Keratinocyte (primary cell): Measurements from ENCODE around the gene ANGPTL8. TPM values are rescaled to one million over a fixed set of nuclear protein-coding genes. Genes with fewer than 3 reads are reported as not detected.

ENCODE experiments used
- DNase-seq: peaks from one replicate; pipeline ENCODE4 v3.0.0-alpha.2; 2011; ENCODE audit warnings: low read depth, missing footprints, low spot score
- FAIRE-seq: peaks from 2 replicates; lab custom pipeline; 2011; peaks lifted over from hg19 to GRCh38; lab: Jason Lieb, UNC
- H2AFZ ChIP-seq: 2 replicates; pipeline ENCODE4 v1.6.0; 2012; ENCODE audit warnings: low read length, control low read depth, inconsistent platforms; ENCODE audit not compliant: control insufficient read depth
- H3K27ac ChIP-seq: 2 replicates; pipeline ENCODE4 v1.5.1; 2011; ENCODE audit warnings: low read length; ENCODE audit not compliant: control insufficient read depth, insufficient read depth
- H3K27me3 ChIP-seq: 3 replicates; pipeline ENCODE4 v1.6.0; 2011; ENCODE audit warnings: low read length; ENCODE audit not compliant: control insufficient read depth, insufficient read depth; ENCODE audit errors: extremely low read depth
- H3K36me3 ChIP-seq, 2 experiments: 2 replicates in 1 of 2; 3 replicates in 1 of 2; pipeline ENCODE4 v1.5.1; 2011; ENCODE audit warnings: low read length in 2 of 2, mild to moderate bottlenecking in 1 of 2; ENCODE audit not compliant: control insufficient read depth in 2 of 2, insufficient read depth in 2 of 2; ENCODE audit errors: extremely low read depth in 1 of 2
- H3K4me1 ChIP-seq: 3 replicates; pipeline ENCODE4 v1.5.1; 2011; ENCODE audit warnings: low read length; ENCODE audit not compliant: control insufficient read depth, insufficient read depth; ENCODE audit errors: extremely low read depth
- H3K4me2 ChIP-seq: 3 replicates; pipeline ENCODE4 v1.6.0; 2011; ENCODE audit warnings: low read depth, low read length; ENCODE audit not compliant: control insufficient read depth, insufficient read depth; ENCODE audit errors: extremely low read depth
- H3K4me3 ChIP-seq, 3 experiments: fragments of 200-600 bp in 1 of 3; sonication (generic) in 1 of 3; 2 replicates in 2 of 3; 3 replicates in 1 of 3; pipeline ENCODE4 v1.5.1; 2011 to 2016; ENCODE audit warnings: low read length in 3 of 3, mild to moderate bottlenecking in 3 of 3, control low read depth in 2 of 3, inconsistent platforms in 1 of 3, low read depth in 1 of 3, mixed read lengths in 1 of 3, mixed run types in 1 of 3, moderate library complexity in 1 of 3; ENCODE audit not compliant: control insufficient read depth in 2 of 3, insufficient read depth in 2 of 3; ENCODE audit errors: extremely low read depth in 1 of 3
- H3K79me2 ChIP-seq: 2 replicates; pipeline ENCODE4 v1.6.0; 2012; ENCODE audit warnings: low read length; ENCODE audit not compliant: control insufficient read depth, insufficient read depth
- H3K9ac ChIP-seq: 3 replicates; pipeline ENCODE4 v1.6.0; 2011; ENCODE audit warnings: low read length; ENCODE audit not compliant: control insufficient read depth, insufficient read depth; ENCODE audit errors: extremely low read depth
- H3K9me1 ChIP-seq: 3 replicates; pipeline ENCODE4 v1.6.0; 2011; ENCODE audit warnings: low read length; ENCODE audit not compliant: control insufficient read depth, insufficient read depth; ENCODE audit errors: extremely low read depth
- H3K9me3 ChIP-seq: 2 replicates; pipeline ENCODE4 v1.5.1; 2012; ENCODE audit warnings: low read depth, low read length; ENCODE audit not compliant: control insufficient read depth
- H4K20me1 ChIP-seq: 3 replicates; pipeline ENCODE4 v1.6.0; 2011; ENCODE audit warnings: low read length; ENCODE audit not compliant: control insufficient read depth, insufficient read depth; ENCODE audit errors: extremely low read depth
- CTCF ChIP-seq, 3 experiments: IDR thresholded peaks in 1 of 3; conservative IDR thresholded peaks in 1 of 3; optimal IDR thresholded peaks in 1 of 3; 2 replicates in 2 of 3; 3 replicates in 1 of 3; pipeline versions ENCODE3 to v1.5.1; 2011; ENCODE audit warnings: low read length in 3 of 3, mild to moderate bottlenecking in 3 of 3, moderate library complexity in 2 of 3, control low read depth in 1 of 3, inconsistent platforms in 1 of 3; ENCODE audit not compliant: insufficient read depth in 2 of 3; ENCODE audit errors: extremely low read depth in 1 of 3
- EZH2 ChIP-seq: IDR thresholded peaks from one replicate; pipeline ENCODE4 v1.6.1; 2012; ENCODE audit warnings: inconsistent platforms, mild to moderate bottlenecking, low read length, moderate library complexity
- dilution Hi-C: fragments of 300-500 bp; cut with MboI; formaldehyde crosslinking; loops from one replicate; pipeline ENCODE4 v1.7.0; 2020; ENCODE audit warnings: low sequenced_read_pairs; ENCODE audit not compliant: extremely low pct_ligation_motif_present
- polyA plus RNA-seq, 5 experiments: library from polyadenylated mRNA; depleted of rRNA in 3 of 5; stranded (reverse) in 3 of 5; stranded (forward) in 1 of 5; unstranded in 1 of 5; fragments of >200 nt; gene quantifications; 1 replicate in 1 of 5; 2 replicates in 3 of 5; 3 replicates in 1 of 5; pipeline versions ENCODE4 v1.2.1 to v1.2.3, GENCODE V29; 2011 to 2012; ENCODE audit warnings: missing spikeins in 2 of 5, low read depth in 1 of 5, low replicate concordance in 1 of 5

ANGPTL8 gene
- polyA plus RNA-seq, 1 donor (not counting 4 experiments of a cell fraction or from before 2014, with no cell fraction given), result 0.18 TPM

GRCh38 chr19:11251650-11252314 lies 12.4 kb downstream of the ANGPTL8 start:
- Histone ChIP-seq H3K4me2 (no peak overlapping the region), H3K4me3 (no peak overlapping the region), H3K27me3 (no peaks in the 10 kb centered on the region), H3K36me3 (peaks cover 11 to 31% of the 10 kb centered on the region in 2 experiments), H3K9ac (no peak overlapping the region), H3K4me1 (no peaks in the 10 kb centered on the region), H4K20me1 (no peaks in the 10 kb centered on the region), H3K79me2 (no peaks in the 10 kb centered on the region), H3K9me1 (no peaks in the 10 kb centered on the region), H2AFZ (no peak overlapping the region), H3K27ac (no peak overlapping the region), H3K9me3 (no peaks in the 10 kb centered on the region)
- dilution Hi-C loops, result no loop called here
- TF ChIP-seq CTCF (optimal IDR thresholded peaks at IDR 0.05 in 1 of 3, IDR thresholded peaks at IDR 0.05 in 1 of 3, conservative IDR thresholded peaks at IDR 0.05 in 1 of 3; ENCODE audit: extremely low read depth in 1 of 3, insufficient read depth in 2 of 3, low read length in 3 of 3) (no peak), EZH2 (no peak)
- DNase-seq (no peak), FAIRE-seq (no peak)

DNA sequence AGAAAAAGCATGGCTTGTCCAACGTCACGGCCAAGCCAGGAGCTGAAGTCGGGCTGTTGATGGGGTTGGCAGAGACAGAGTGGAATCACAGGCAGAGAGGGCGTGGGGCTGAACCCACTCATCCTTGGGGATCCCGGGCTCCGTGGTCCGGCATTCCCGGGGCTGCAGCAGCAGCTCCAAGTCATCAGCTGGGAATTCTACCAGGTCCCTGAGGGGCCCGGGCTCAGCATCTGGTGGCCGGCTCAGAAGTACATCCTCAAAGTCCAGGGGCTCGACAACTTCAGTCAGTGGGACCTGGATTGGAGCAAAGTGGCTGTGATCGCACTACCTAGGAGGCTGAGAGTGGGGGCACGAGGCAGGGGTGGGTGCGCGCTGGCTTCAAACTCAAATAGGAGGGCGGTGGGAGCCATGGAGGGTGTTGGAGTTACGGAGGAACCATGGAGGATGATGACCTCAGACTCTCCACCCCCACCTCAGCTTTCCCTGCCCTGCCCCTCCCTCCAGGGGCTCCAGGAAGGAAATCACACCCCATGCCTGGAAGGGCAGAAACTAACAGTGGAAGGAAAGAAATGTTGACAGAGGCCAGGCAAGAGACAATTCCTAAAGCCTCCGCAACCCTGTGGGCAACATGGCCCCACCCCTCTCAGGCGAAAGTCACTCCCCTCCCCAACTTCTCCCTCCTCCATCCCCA lies 13.4 kb downstream of the ANGPTL8 start:
- FAIRE-seq, result no peak
- DNase-seq, result no peak
- Histone ChIP-seq H3K36me3 (peaks cover 7 to 25% of the 10 kb centered on the region in 2 experiments), H3K9me1 (no peaks in the 10 kb centered on the region), H3K79me2 (no peaks in the 10 kb centered on the region), H3K4me1 (no peaks in the 10 kb centered on the region), H4K20me1 (no peaks in the 10 kb centered on the region), H3K27ac (no peak overlapping the region), H3K4me3 (no peak overlapping the region), H3K4me2 (no peak overlapping the region), H3K9me3 (no peaks in the 10 kb centered on the region), H3K27me3 (no peaks in the 10 kb centered on the region), H3K9ac (no peak overlapping the region), H2AFZ (no peak overlapping the region)
- dilution Hi-C loops, result no loop called here
- TF ChIP-seq EZH2, result no peak
